ENCODE data around the gene ALG14. TPM values are rescaled to one million over a fixed set of nuclear protein-coding genes. Genes with fewer than 3 reads are reported as not detected.

ALG14 gene
- total RNA-seq, 1 donor from 2014 or later: 3.4 TPM

DNA sequence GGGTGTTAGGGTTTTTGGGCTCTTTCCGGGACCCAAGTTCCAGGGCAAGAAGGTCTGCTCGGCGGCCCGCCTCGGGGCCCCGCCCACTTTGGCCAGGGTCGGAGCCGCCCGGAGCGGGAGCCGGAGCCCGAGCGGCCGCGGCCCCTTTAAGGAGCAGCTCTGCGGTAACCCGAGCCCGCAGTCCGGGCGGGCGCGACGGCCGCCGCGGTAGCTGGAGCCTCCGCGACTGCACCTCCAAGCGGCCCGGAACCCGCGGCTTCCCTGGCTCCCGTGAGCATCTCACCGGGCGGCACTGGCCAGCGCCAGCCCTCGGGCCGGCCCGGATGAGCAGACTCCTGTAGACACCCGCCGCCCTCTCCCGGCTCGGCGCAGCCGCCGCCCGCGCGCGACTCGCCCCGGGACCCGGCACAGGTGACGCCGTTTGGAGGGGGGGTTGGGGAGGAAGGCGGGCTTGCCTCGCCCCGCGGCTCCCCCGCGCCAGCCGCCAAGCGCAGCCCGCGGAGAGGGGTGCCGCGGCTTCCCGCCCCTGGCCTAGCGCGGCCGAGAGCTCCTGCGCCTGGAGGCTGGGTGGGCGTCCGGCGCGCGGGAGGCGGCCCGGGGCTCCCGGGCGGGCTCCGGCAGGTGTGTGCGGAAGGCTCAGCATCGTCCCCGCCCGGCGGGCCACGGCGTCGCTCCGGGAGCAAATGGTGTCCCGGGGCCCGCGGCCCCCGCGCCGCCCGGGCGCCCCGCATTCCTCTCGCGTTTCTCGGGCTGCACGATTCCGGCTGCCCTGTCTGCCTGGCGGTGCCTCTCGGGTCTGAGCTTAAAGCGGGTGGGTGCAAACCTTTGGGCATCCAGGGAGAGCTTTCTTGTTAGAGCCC is 44.7 kb upstream of the ALG14 start, which contains the start of gene TLCD4:
TLCD4 (plus strand) TSS at position 149 of the 860 bp plus-strand sequence. CDS start 26,547 bp downstream, outside the sequence.
- peak; percentile 88 for DNase-seq
- intact Hi-C loops (cut with DNase I): no loop called here
- peak; percentile 92 for ATAC-seq

DNA sequence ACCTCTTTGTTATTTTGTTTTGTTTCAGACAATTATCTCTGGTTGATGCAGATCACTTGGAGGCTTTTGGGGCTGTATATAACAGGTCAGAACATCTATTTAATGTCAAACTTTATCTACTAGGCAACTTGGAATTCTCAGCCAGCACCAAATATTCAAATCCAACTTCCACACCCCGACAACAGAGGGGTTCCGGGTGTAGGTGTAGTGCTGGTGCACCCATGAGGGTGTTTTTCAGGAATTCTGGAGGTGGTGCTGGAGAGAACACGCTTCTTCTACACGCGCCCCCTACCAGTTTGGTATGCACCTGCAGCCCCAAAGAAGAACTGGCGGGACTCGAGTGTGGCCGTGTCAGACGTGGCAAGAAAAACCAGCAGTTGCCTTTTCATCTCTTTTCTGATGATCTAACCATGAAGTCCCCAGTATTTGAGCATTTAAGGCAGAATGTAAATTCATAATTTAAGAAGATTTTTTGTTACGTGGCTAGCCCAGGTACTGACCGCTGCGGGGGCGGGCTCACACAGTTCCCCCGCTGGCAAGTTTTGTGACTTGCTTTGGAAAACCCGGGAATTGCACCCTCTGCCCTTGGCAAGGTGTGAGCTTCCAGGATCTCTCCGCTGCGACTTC is 43.9 kb upstream of the ALG14 start:
- no peaks in the 10 kb centered on the region for H3K36me3 ChIP-seq
- intact Hi-C loops (cut with DNase I): no loop called here
- ATAC-seq (peak; percentile 83), DNase-seq (peak; percentile 73)
- peaks cover 7% of the 10 kb centered on the region for H3K4me1 ChIP-seq
- H3K9me3 ChIP-seq: no peaks in the 10 kb centered on the region
- peak overlapping the region; percentile 63 for H3K4me3 ChIP-seq
- TF ChIP-seq, protein P1, sequence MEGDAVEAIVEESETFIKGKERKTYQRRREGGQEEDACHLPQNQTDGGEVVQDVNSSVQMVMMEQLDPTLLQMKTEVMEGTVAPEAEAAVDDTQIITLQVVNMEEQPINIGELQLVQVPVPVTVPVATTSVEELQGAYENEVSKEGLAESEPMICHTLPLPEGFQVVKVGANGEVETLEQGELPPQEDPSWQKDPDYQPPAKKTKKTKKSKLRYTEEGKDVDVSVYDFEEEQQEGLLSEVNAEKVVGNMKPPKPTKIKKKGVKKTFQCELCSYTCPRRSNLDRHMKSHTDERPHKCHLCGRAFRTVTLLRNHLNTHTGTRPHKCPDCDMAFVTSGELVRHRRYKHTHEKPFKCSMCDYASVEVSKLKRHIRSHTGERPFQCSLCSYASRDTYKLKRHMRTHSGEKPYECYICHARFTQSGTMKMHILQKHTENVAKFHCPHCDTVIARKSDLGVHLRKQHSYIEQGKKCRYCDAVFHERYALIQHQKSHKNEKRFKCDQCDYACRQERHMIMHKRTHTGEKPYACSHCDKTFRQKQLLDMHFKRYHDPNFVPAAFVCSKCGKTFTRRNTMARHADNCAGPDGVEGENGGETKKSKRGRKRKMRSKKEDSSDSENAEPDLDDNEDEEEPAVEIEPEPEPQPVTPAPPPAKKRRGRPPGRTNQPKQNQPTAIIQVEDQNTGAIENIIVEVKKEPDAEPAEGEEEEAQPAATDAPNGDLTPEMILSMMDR (IDR thresholded peaks at IDR 0.05): peak; percentile 46
- H3K27ac ChIP-seq: peak overlapping the region; percentile 68
- H3K27me3 ChIP-seq: peaks cover 4% of the 10 kb centered on the region

More for the DNA sequence above, 44.7 kb upstream of the ALG14 start, which contains the start of gene TLCD4:
- Histone ChIP-seq H3K27me3 (peaks cover 4% of the 10 kb centered on the region), H3K9me3 (no peaks in the 10 kb centered on the region), H3K4me1 (peaks cover 7% of the 10 kb centered on the region), H3K36me3 (no peaks in the 10 kb centered on the region), H3K4me3 (peak within 1 kb of the TSS; percentile 63), H3K27ac (peak within 1 kb of the TSS; percentile 68)
- TF ChIP-seq, protein P1 (IDR thresholded peaks at IDR 0.05): no peak

DNA sequence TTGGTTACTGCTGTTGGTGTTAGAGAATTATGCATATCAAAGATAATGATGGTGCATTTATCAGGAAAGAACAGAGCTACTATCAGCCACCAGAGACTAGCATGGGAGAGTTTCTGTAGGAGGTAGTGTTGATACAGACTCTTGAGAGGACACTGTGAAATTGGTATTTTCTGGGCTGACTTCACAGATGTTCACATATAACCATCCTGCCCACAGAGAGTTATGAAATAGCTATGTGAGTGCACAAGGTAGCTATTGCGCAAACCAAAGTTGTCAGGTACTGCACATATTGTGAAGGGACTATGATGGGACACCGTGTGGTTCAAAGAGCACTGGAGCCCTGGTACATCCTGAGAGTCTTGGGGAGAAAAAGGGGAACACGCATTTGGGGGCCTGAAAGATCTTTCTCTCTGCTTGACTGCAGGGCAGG is 43.0 kb upstream of the ALG14 start:
- Histone ChIP-seq H3K4me3 (no peak overlapping the region), H3K27ac (no peak overlapping the region), H3K4me1 (peaks cover 7% of the 10 kb centered on the region), H3K27me3 (peaks cover 6% of the 10 kb centered on the region), H3K36me3 (no peaks in the 10 kb centered on the region), H3K9me3 (no peaks in the 10 kb centered on the region)
- intact Hi-C loops (cut with DNase I): no loop called here
- TF ChIP-seq, protein P1 (IDR thresholded peaks at IDR 0.05): no peak
- DNase-seq (no peak), ATAC-seq (peak; percentile 3)

DNA sequence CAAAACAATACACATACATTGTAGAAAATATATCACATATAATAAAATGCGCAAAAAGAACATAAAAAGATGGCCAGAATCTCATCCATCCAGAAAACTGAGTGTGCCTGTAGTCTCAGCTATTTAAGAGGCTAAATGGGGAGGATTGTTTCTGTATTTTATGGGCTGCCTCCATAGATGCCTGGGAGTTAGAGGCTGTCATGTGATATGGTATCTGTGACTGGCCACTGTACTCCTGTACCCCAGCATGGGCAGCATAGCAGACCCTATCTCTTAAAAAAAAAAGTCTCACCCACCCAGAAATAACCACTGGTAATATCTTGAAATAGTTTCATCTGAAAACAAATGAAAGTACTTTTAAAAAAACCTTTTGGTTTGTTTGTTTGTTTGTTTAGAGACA is 40.9 kb upstream of the ALG14 start:
- H3K4me3 ChIP-seq: no peak overlapping the region
- TF ChIP-seq, protein P1 (IDR thresholded peaks at IDR 0.05): no peak
- peaks cover 7% of the 10 kb centered on the region for H3K4me1 ChIP-seq
- peaks cover 11% of the 10 kb centered on the region for H3K27me3 ChIP-seq
- H3K9me3 ChIP-seq: no peaks in the 10 kb centered on the region
- no peaks in the 10 kb centered on the region for H3K36me3 ChIP-seq
- ATAC-seq: no peak
- DNase-seq: no peak
- no peak overlapping the region for H3K27ac ChIP-seq
- intact Hi-C loops (cut with DNase I): no loop called here

DNA sequence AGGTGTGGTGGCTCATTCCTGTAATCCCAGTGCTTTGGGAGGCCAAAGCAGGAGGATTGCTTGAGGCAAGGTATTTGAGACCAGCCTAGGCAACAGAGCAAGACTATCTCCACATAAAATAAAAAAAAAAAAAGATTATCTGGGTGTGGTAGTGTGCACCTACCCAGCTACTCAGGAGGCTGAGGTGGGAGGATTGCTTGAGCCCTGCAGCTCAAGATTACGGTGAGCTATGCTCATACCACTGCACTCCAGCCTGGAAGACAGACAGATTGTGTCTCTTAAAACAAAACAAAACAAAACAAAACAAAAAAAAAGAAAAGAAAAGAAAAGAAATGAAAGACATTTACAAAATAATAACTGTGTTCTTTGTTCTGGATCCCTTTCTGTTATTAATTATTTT is 38.3 kb upstream of the ALG14 start:
- Histone ChIP-seq H3K27me3 (peaks cover 7% of the 10 kb centered on the region), H3K9me3 (no peaks in the 10 kb centered on the region), H3K27ac (no peak overlapping the region), H3K36me3 (no peaks in the 10 kb centered on the region), H3K4me3 (no peak overlapping the region), H3K4me1 (no peaks in the 10 kb centered on the region)
- intact Hi-C loops (cut with DNase I): no loop called here
- TF ChIP-seq, protein P1 (IDR thresholded peaks at IDR 0.05): no peak
- ATAC-seq: no peak
- no peak for DNase-seq

Measured in upper lobe of right lung (tissue), 1 donor.